HTR-8/SVneo (cell line): ENCODE results near the gene MGAT1.
A peak's percentile ranks its signal among the peaks of the same experiment; 100 is the strongest.
"Not testable (repeated sequence)": the region's sequence is repeated elsewhere in the genome, so short reads cannot be mapped to it uniquely, and the experiment has no call there.

Experiments used
- DNase-seq: peaks from one replicate; pipeline ENCODE4 v3.0.0; 2011; ENCODE audit warnings: low spot score, mixed read lengths; ENCODE audit not compliant: insufficient read length
- FAIRE-seq: peaks from 2 replicates; lab custom pipeline; 2011; peaks lifted over from hg19 to GRCh38; lab: Jason Lieb, UNC

The MGAT1 gene

GRCh38 chr5:180802325-180803180 is at the start of gene MGAT1:
Gene MGAT1, minus strand, starts transcription at chr5:180802806. Its CDS starts 9,835 bp downstream, at chr5:180792971.
- DNase-seq: peak; percentile 75
- no peak for FAIRE-seq

- FAIRE-seq (no peak), DNase-seq (no peak)
Measured at GRCh38 chr5:180850434-180851078, 48.0 kb upstream of the MGAT1 start.

DNA sequence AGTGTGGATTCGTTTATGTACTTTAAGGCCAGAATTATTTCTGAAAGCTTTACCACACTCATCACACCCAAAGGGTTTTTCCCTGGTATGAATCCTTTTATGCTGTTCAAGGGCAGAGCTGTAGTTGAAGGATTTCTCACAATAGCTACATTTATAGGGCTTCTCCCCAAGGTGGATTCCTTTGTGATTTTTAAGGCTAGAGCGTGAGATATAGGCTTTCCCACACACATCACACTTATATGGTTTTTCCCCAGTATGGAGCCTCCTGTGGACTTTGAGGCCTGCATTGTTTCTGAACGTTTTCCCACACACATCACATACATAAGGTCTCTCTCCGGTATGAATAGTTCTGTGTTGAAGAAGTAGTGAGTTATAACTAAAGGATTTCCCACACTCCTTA is 47.2 kb upstream of the MGAT1 start:
- DNase-seq (no peak), FAIRE-seq (no peak)

- no peak for FAIRE-seq
- no peak for DNase-seq
Measured at GRCh38 chr5:180848878-180849277, 46.3 kb upstream of the MGAT1 start.

DNA sequence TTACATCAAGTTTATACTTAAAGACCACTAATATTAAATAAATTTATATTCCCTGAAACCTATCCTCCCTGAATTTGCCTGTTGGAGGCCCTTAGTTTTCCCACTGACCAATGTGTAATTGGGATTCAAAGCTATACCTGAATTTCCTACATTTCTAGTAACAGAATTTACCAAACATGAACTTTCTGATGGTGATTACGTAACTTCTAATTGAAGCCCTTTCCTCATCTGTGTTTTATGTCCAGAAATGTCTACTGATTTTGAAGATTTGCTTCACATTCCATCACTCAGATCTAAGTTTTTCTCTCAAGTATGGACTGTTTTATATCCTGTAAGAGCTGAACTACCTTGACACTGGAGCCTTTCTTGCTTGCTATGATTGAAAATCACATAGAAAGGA is 45.7 kb upstream of the MGAT1 start:
- no peak for FAIRE-seq

GRCh38 chr5:180847026-180847425 is 44.4 kb upstream of the MGAT1 start:
- FAIRE-seq: no peak

More for the DNA sequence above, 45.7 kb upstream of the MGAT1 start:
- DNase-seq: no peak

DNA sequence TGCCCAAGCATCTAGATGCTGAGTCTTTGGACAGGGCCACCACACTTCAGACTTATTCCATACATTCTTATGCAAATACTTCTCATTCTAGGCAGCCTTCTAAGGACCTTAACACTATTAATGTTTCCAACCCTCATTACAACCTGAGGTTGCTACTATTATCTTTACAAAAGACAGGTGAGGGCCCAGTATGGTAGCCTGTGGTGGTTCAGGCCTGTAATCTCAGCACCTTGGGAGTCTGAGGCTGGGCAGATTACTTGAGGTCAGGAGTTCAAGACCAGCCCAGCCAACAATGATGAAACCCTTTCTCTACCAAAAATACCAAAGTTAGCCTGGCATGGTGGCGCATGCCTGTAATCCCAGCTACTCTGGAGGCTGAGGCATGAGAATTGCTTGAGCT is 42.3 kb upstream of the MGAT1 start:
- FAIRE-seq: no peak

More at GRCh38 chr5:180847026-180847425, 44.4 kb upstream of the MGAT1 start:
- no peak for DNase-seq

DNA sequence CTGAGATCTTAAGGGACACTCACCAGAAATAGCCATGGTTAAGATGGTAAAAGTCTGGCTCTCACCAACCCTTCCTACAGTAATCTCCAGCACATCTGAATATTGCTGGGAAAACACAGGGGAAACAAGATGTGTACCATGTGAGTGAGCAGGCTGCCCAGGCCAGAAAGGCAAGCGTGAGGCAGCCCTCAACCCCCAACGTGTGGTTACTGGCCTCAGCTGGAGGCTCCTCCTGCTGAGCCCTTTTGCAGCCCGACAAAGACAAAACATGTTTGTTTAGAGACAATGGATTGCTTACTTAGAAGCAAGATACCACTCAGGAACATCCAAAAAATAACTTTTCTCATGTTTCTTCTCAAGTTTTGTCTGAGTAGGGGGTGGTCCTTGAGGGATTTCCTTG is 41.8 kb upstream of the MGAT1 start:
- no peak for DNase-seq
- no peak for FAIRE-seq

More for the DNA sequence above, 42.3 kb upstream of the MGAT1 start:
- DNase-seq: no peak

DNA sequence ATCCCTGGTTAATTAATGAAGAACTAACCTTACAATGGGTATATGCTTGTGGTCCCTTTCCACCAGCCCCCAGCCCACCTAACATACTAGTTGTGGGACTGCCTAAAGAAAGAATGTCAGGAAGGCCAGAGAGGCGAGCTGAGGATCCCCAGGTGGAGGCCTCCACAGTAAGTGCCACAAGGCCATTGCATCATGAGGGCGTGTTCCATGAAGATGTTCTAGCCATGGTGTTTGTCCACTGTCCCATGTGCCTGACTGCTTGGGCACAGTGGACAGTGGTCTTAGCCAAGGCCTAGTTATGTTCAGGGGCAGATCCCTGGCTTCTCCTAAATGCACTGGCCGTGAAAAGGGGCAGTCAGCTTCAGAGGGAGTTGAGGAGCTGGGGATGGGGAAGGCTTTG is 37.3 kb upstream of the MGAT1 start:
- FAIRE-seq: no peak
- DNase-seq: no peak

GRCh38 chr5:180839227-180839626 is 36.6 kb upstream of the MGAT1 start:
- DNase-seq (no peak), FAIRE-seq (no peak)

DNA sequence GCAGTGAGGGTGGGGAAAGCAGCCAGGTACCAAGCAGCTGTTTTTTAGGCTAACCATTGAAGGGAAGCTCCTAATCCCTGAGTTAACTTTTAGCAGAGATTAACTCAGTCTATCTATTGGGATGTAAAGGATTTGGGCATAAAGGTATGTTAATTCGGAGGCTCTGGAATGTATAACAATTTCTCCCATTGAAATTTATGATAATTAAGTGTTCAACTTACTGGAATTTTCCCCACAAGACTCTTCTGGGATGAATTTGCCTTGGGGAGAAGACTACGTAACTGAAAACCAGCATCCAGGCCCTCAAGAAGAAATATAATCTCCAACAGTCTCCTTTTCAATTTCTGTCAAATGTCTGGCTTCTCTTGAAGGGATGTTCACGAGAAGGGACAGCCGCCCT is 34.9 kb upstream of the MGAT1 start:
- no peak for FAIRE-seq
- no peak for DNase-seq

DNA sequence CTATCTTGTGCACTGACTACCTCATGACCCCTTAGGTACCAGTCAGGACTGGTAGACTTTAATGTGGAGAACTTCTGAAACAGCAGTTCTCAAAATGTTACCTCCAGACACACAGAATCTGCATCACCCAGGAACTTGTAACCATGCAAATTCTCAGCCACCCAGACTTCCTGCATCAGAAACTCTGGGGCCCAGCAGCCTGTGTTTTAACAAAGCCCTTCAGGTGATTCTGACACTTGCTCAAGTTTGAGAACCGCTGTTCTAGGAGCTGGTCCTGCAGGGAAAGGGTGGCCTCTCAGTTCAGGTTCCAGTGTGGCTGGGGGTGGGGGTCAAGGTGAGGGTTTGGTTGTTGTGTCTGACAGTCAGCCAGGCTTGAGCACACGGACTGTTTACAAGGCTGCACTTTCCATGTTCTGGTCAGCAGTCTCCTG is 30.0 kb upstream of the MGAT1 start:
- FAIRE-seq (no peak), DNase-seq (no peak)

DNA sequence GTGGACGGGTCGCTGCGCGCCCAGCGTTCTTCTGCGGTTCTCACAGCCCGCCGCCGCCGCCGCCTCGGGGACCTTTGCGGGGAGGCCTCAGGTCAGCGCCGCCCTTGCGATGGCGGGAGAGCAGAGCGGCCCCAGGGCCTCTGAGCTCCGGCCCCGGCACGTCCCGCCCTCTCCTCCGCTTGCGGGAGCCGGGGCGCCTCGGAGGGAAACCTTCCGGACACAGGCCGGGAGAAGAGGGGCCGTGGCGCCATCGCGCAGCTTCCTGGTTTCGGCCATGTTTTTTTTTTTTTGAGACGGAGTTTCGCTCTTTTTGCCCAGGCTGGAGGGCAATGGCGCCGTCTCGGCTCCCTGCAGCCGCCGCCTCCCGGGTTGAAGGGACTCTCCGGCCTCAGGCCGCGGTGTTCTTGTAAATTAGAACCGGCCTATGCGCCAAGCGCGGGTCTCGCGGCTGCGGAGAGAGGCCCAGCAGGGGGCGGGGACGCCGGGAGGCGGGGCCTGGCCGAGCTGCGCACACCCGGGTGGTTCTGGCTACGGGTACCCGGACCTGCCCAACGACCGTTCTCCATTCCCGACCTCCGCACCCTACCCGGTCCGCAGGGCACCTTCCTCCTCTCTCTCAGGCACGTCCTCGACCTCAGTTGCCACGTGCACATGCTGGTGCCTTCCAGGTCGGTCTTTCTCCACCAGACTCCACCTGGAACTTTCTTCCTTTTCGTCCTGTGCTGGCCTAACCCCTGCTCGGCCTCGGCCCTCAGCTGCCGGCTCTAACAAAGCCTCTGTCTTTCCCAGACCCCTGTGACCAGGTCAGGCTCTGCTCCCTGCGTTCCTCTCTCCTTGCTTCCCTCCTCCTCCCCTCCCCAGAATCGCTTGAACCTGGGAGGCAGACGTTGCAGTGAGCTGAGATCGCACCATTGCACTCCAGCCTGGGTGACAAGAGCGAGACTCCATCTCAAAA is 28.8 kb upstream of the MGAT1 start:
- FAIRE-seq (no peak), DNase-seq (peak; percentile 29)

- FAIRE-seq: no peak
- no peak for DNase-seq
Measured at GRCh38 chr5:180830253-180831138, 27.9 kb upstream of the MGAT1 start.

GRCh38 chr5:180829726-180830125 is 27.1 kb upstream of the MGAT1 start:
- DNase-seq: no peak
- no peak for FAIRE-seq

- not testable (repeated sequence) for FAIRE-seq, DNase-seq
Measured at GRCh38 chr5:180828756-180829531, 26.3 kb upstream of the MGAT1 start.

DNA sequence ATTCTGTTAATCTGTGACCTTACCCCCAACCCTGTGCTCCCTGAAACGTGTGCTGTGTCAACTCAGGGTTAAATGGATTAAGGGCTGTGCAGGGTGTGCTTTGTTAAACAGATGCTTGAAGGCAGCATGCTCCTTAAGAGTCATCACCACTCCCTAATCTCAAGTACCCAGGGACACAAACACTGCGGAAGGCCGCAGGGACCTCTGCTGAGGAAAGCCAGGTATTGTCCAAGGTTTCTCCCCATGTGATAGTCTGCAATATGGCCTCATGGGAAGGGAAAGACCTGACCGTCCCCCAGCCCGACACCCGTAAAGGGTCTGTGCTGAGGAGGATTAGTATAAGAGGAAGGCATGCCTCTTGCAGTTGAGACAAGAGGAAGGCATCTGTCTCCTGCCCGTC is 24.8 kb upstream of the MGAT1 start:
- not testable (repeated sequence) for FAIRE-seq, DNase-seq

DNA sequence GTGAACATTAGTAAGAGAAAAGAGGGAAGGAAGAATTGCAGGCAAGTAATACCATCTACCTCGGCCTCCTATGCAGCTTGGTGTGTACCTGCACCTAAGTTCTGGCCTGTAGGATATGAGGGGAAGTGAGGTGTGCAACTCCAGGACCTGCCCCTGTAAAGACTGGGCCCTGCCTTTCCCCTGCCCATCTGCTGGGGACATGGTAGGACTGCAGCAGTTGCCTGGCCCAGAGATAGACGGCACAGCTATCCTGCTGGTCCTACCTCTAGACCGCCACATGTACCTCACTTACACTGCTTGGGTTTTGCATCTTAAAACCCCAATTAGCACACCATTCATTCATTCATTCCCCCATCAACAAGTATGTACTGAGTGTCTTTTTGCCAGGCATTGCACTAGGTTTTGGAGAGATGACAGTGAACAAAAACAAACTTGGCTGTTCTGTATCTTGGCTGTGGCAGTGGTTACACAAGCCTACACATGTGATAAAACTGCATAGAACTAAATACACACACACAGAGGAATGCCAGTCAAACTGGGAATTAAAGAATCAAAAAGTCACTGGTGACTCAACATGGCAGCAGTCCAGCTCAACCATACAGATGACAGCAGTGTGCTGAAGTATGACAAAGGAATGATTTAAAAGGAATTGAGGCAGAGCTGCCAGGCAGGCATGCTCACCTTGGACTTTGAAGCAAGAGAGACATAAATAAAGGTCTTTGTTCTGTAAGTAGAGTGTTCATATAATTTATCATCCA is 23.3 kb upstream of the MGAT1 start:
- DNase-seq: no peak
- FAIRE-seq: no peak
